BLaER1 (cell line): ENCODE measurements around the gene SLC12A3.
A peak's percentile ranks its signal among the peaks of the same experiment; 100 is the strongest.

Experiments
- H3K27ac ChIP-seq: shearing (Covaris generic); formaldehyde crosslinking; 2 replicates; pipeline ENCODE4 v1.8.1; 2022
- H3K27me3 ChIP-seq: shearing (Covaris generic); formaldehyde crosslinking; 2 replicates; pipeline ENCODE4 v1.8.1; 2022
- H3K36me3 ChIP-seq: shearing (Covaris generic); formaldehyde crosslinking; 2 replicates; pipeline ENCODE4 v1.8.1; 2022
- H3K4me1 ChIP-seq: shearing (Covaris generic); formaldehyde crosslinking; 2 replicates; pipeline ENCODE4 v1.8.1; 2022
- H3K4me2 ChIP-seq: shearing (Covaris generic); formaldehyde crosslinking; 2 replicates; pipeline ENCODE4 v1.8.1; 2022
- H3K4me3 ChIP-seq: shearing (Covaris generic); formaldehyde crosslinking; 2 replicates; pipeline ENCODE4 v1.8.1; 2022
- H3K9ac ChIP-seq: shearing (Covaris generic); formaldehyde crosslinking; 2 replicates; pipeline ENCODE4 v1.8.1; 2022
- H3K9me3 ChIP-seq: shearing (Covaris generic); formaldehyde crosslinking; 2 replicates; pipeline ENCODE4 v1.8.1; 2022
- H4K20me1 ChIP-seq: shearing (Covaris generic); formaldehyde crosslinking; 2 replicates; pipeline ENCODE4 v1.8.1; 2022
- Cebpa-rat ChIP-seq: shearing (Covaris generic); IDR thresholded peaks from 2 replicates; pipeline ENCODE4 v1.8.1; 2022

Gene SLC12A3

DNA sequence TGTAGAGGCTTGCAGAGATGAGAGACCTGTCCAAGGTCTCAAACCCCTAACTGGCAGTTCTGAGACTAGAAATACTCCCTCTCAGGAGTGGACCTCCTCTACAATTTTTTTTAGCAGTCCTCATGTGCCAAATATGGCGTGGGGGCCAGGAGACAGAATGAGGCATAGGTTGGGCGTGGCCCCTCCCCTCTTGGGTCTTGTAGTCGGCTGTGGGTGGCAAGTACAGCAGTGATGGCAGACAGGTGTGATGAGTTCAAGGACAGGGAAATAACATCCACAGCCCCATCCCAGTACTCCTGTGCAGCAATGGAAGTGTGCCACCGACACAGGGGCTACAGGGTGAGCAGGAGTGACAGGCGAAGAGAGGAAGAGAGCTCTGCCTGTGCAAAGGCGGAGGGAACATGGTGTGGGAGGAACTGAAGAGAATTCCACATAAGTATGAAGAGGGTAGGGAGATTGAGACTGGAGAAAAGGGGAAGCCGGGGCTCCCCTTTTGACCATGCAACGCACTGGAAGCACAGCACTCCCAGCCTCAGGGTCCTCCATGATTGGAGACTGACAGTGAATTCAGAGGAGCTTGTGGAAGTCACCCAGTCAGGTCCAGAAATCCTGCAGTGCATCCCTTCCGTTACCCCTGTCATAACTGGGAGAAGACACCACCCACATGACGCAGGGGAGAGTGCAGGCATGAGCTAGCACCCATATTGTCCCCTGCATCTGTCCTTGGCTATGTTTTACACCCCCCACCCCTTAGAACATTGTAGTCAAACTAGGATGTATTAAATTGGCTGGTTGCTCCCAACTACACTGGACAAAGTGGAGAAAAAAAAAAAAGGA, 82.0 kb downstream of the SLC12A3 start:
- TF ChIP-seq Cebpa-rat = no peak
- no peak overlapping the region; the same call in 1 of the 2 replicates for H3K9ac ChIP-seq
- peaks cover 99% of the 10 kb centered on the region for H3K4me1 ChIP-seq
- no peaks in the 10 kb centered on the region for H3K9me3 ChIP-seq
- H3K27me3 ChIP-seq = no peaks in the 10 kb centered on the region
- peak overlapping the region; percentile 13; the same call in 1 of the 2 replicates for H3K4me2 ChIP-seq
- 0 out of 2 replicates have a peak, but pooled peaks cover 11% of the 10 kb centered on the region for H4K20me1 ChIP-seq
- peak overlapping the region; percentile 58; the same call in 1 of the 2 replicates for H3K27ac ChIP-seq
- H3K36me3 ChIP-seq = peaks cover 48% of the 10 kb centered on the region
- H3K4me3 ChIP-seq = no peak overlapping the region

DNA sequence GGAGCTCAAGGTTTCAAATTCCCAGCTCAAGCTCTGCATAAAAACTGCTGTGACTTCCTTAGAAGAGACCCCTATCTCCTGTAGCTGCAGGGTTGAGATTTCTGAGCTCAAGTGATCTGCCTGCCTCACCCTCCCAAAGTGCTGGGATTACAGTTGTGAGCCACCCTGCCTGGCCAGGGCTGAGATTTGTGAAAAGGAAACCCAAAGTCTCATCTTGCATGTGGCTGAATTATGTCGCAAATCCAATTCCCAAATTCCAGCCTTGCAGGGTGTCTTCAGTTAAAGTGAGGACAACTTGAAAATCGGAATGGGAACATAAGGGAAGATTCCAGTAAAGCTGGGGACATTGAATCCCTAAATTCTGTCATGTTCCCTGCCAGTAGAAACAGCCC, 82.6 kb downstream of the SLC12A3 start:
- Histone ChIP-seq H3K4me3 (no peak overlapping the region), H3K36me3 (peaks cover 41% of the 10 kb centered on the region), H3K27ac (peak overlapping the region; percentile 58; the same call in 1 of the 2 replicates), H4K20me1 (0 out of 2 replicates have a peak, but pooled peaks cover 8% of the 10 kb centered on the region), H3K4me2 (peak overlapping the region; percentile 13; the same call in 1 of the 2 replicates), H3K4me1 (peaks cover 99% of the 10 kb centered on the region), H3K9me3 (no peaks in the 10 kb centered on the region), H3K27me3 (no peaks in the 10 kb centered on the region), H3K9ac (no peak overlapping the region)
- TF ChIP-seq Cebpa-rat = no peak

DNA sequence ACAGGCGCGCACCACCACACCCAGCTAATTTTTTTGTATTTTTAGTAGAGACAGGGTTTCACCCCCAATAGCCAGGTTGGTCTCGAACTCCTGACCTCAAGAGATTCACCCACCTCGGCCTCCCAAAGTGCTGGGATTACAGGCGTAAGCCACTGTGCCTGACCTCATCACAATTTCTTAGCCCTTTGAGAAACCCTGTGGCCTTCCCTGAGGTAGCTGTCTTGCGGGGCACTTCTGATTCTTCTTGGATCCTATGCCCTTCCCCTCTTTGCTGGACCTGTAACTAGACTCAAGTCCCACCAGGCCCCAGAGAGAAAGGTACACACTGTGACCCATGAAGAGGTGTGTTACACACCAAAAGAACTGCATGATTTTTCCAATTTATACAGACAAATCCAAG, 83.2 kb downstream of the SLC12A3 start:
- Histone ChIP-seq H3K27ac (peak overlapping the region; percentile 58; the same call in 1 of the 2 replicates), H3K4me2 (peak overlapping the region; percentile 82; the same call in 1 of the 2 replicates), H3K27me3 (no peaks in the 10 kb centered on the region), H3K4me3 (no peak overlapping the region), H3K9me3 (no peaks in the 10 kb centered on the region), H4K20me1 (0 out of 2 replicates have a peak, but pooled peaks cover 1% of the 10 kb centered on the region), H3K4me1 (peaks cover 99% of the 10 kb centered on the region), H3K9ac (no peak overlapping the region), H3K36me3 (peaks cover 35% of the 10 kb centered on the region)
- no peak for TF ChIP-seq Cebpa-rat

DNA sequence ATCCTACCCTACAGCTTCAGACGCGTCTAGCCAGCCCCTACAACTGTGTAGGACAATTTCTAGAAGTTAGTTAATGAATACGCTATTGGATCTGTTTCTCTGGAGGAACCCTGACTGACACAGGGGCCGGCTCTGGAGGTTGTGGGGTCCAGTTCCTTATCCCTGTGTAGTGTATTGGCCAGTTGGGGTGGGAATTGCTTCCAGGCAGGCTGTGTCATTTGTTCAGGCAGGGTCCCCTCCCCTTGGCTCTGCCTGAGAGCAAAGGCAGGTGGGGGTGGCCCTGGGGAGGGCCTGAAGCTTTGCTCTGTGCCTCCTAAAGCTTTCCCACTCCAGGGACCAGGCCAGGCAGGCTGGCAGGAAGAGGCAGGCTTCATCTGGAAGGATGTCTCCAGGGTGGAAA, 85.0 kb downstream of the SLC12A3 start:
- Histone ChIP-seq H3K27ac (peak overlapping the region; percentile 73), H3K9ac (peak overlapping the region; percentile 56), H4K20me1 (no peaks in the 10 kb centered on the region), H3K36me3 (peaks cover 17% of the 10 kb centered on the region), H3K4me2 (peak overlapping the region; percentile 82), H3K9me3 (no peaks in the 10 kb centered on the region), H3K4me1 (peaks cover 82% of the 10 kb centered on the region), H3K4me3 (no peak overlapping the region), H3K27me3 (no peaks in the 10 kb centered on the region)
- TF ChIP-seq Cebpa-rat = no peak

DNA sequence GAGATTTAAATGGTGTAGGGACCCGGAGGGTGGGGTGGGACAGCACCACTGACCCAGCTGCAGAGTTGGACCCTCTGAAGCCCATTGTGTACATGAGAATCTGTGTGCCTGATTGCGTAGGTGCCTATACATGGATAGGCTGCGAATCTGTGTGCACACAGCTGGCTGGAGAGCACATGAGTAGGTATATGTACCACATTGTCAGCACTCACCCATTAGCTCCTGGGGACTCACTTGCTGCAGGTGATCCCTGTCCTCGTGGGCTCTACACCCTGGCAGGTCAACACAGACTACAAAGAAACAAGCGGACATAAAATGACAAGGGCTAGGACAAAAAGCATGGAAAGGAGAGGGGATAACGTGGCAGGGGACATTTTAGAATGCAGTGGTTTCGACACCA, 85.4 kb downstream of the SLC12A3 start:
- Histone ChIP-seq H3K9ac (peak overlapping the region; percentile 56), H3K9me3 (no peaks in the 10 kb centered on the region), H3K27ac (peak overlapping the region; percentile 73), H3K27me3 (no peaks in the 10 kb centered on the region), H3K4me2 (peak overlapping the region; percentile 82), H3K36me3 (peaks cover 13% of the 10 kb centered on the region), H3K4me1 (peaks cover 78% of the 10 kb centered on the region), H3K4me3 (0 out of 2 replicates have a peak overlapping the region, but pooled peaks have one; percentile 21), H4K20me1 (no peaks in the 10 kb centered on the region)
- no peak for TF ChIP-seq Cebpa-rat

DNA sequence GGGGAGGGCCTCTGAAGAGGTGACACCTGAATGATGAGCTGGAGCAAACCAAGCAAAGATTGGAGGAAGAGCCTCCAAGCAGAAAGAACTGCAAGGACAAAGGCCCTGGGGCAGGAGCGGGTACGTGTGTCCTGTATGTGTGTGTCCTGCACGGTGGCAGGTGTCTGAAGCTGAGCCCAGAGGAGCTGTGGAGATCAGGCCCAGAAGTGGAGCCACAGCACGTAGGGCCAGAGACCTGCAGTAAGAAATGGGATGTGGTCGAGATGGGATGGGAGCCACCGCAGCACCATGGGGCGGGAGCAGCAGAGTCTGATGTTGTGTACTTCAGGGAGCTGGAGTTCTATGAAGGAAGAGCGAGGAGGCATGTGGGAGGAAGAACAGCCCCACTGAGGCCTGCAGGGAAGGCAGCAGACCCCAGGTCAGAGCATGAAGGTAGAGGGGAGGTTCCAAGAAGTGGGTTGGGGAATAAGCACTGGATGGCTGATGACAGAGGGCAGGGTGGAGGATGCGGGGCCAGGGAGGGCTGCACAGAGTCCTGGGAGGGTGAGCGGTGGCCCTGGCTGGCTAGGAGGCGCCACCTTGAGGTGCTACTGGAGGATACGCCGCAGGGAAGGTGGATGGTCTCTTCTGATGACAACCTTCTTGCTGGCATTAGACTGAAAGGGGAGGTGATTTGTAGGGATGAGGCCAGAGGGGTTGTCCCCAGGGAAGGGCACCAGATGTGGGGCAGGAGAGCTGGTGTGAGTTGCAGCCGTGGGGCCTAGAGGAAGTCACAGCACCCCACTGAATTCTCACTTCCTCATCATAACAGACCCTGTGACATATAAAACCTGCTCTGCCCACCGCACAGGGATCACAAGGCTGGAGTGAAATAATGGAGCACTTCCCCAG, 86.1 kb downstream of the SLC12A3 start:
- H3K4me1 ChIP-seq = peaks cover 72% of the 10 kb centered on the region
- no peaks in the 10 kb centered on the region for H3K27me3 ChIP-seq
- H3K9ac ChIP-seq = peak overlapping the region; percentile 56
- peak overlapping the region; percentile 21; the same call in 1 of the 2 replicates for H3K4me3 ChIP-seq
- H4K20me1 ChIP-seq = no peaks in the 10 kb centered on the region
- H3K4me2 ChIP-seq = peak overlapping the region; percentile 82
- no peaks in the 10 kb centered on the region for H3K9me3 ChIP-seq
- H3K27ac ChIP-seq = peak overlapping the region; percentile 79
- no peak for TF ChIP-seq Cebpa-rat
- H3K36me3 ChIP-seq = peaks cover 8% of the 10 kb centered on the region

DNA sequence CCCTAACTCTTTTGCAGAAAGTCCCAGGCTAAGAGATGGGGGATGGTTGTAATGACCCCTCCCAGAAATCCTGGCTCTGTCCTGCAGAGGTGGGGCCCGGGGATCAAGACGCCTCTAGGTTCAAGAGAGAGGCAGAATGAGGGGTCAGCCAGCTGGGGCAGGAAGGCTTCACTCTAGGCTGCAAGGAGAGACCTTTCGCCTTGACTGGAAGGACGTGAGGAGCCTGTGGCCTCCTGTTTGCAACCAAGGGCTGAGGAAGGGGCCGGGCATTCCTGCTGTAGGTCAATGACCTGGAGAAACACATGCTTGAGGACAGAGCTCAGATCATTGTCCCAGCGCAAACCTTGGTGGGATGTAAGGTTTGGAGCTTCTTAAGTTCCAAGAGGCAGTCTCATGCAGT, 88.0 kb downstream of the SLC12A3 start:
- Histone ChIP-seq H3K4me3 (no peak overlapping the region), H3K9ac (no peak overlapping the region), H3K27me3 (no peaks in the 10 kb centered on the region), H4K20me1 (no peaks in the 10 kb centered on the region), H3K9me3 (no peaks in the 10 kb centered on the region), H3K4me1 (peaks cover 53% of the 10 kb centered on the region), H3K36me3 (no peaks in the 10 kb centered on the region), H3K4me2 (peak overlapping the region; percentile 82; the same call in 1 of the 2 replicates), H3K27ac (peak overlapping the region; percentile 79)
- no peak for TF ChIP-seq Cebpa-rat

DNA sequence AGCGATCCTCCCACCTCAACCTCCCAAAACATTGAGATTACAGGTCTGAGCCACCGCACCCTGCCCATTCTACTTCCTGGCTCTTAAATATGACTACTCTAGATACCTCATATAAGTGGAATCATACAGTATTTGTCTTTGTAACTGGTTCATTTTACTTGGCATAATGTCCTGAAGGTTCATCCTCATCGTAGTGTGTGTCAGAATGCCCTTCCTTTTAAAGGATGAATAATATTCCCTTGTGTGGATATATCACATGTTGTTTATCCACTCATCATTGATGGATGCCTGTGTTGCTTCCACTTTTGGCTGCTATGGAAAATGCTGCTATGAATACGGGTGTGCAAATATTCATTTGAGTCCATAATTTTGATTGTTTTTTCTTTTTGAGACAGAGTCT, 91.1 kb downstream of the SLC12A3 start:
- no peaks in the 10 kb centered on the region for H3K27me3 ChIP-seq
- peaks cover 30% of the 10 kb centered on the region for H3K4me1 ChIP-seq
- no peaks in the 10 kb centered on the region for H3K9me3 ChIP-seq
- no peak for TF ChIP-seq Cebpa-rat
- no peak overlapping the region for H3K9ac ChIP-seq
- H3K4me2 ChIP-seq = no peak overlapping the region
- H4K20me1 ChIP-seq = no peaks in the 10 kb centered on the region
- no peak overlapping the region for H3K4me3 ChIP-seq
- H3K27ac ChIP-seq = no peak overlapping the region
- H3K36me3 ChIP-seq = no peaks in the 10 kb centered on the region

DNA sequence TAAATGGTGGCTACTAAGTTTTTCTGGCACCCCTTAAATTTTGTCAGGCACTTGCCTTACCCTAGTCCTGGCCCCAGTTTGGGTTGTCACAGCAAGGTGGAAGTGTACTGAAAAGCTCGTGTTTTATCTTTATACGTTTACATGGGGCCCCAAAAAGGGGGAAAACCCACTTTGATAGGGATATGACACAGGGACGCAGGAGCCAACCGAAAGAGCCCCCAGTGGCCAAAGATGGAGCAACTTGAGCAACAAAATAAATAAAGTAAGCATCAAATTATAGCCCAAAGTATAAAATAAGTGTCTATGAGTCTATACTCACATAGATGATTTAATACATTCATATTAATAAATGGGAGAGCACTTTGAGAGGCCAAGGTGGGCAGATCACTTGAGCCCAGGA, 91.7 kb downstream of the SLC12A3 start:
- Histone ChIP-seq H3K27ac (no peak overlapping the region), H3K4me3 (no peak overlapping the region), H3K4me1 (peaks cover 28% of the 10 kb centered on the region), H3K4me2 (no peak overlapping the region), H3K27me3 (no peaks in the 10 kb centered on the region), H3K9me3 (no peaks in the 10 kb centered on the region), H3K9ac (no peak overlapping the region), H3K36me3 (no peaks in the 10 kb centered on the region), H4K20me1 (no peaks in the 10 kb centered on the region)
- no peak for TF ChIP-seq Cebpa-rat
